Subcutaneous adipose tissue (tissue), 4 donors: ENCODE results near the gene LGI1. TPM values are rescaled to one million over a fixed set of nuclear protein-coding genes. Genes with fewer than 3 reads are reported as not detected.

Experiments used
- CTCF ChIP-seq: fragments of 450-650 bp; IDR thresholded peaks from one replicate; pipeline ENCODE4 v1.5.1; 2016; ENCODE audit warnings: low read depth, mild to moderate bottlenecking, control low read depth, antibody characterized with exemption, moderate library complexity
- total RNA-seq, 4 donors: library from RNA; depleted of rRNA; stranded (reverse); fragments of >200 nt; gene quantifications; one replicate each; pipeline ENCODE4 v1.1.0, GENCODE V29; 2016

Gene LGI1
- total RNA-seq, 4 donors from 2014 or later: 0.66 to 0.68 TPM; not detected in 2

- no peak for TF ChIP-seq CTCF
Measured at GRCh38 chr10:93746844-93747284, 10.9 kb upstream of the LGI1 start.

- no peak for TF ChIP-seq CTCF
Measured at GRCh38 chr10:93749218-93749799, 8.4 kb upstream of the LGI1 start.

- no peak for TF ChIP-seq CTCF
Measured at GRCh38 chr10:93751124-93751523, 6.6 kb upstream of the LGI1 start.

- no peak for TF ChIP-seq CTCF
Measured at GRCh38 chr10:93751832-93752231, 5.9 kb upstream of the LGI1 start.

- TF ChIP-seq CTCF: no peak
Measured at GRCh38 chr10:93752761-93753160, 5.0 kb upstream of the LGI1 start.

- no peak for TF ChIP-seq CTCF
Measured at GRCh38 chr10:93753621-93754250, 4.0 kb upstream of the LGI1 start.

GRCh38 chr10:93754761-93755160 lies 3.0 kb upstream of the LGI1 start:
- TF ChIP-seq CTCF: no peak
